Esophagus (tissue), 2 donors: ENCODE data around the gene SLC39A8. TPM values are rescaled to one million over a fixed set of nuclear protein-coding genes. Genes with fewer than 3 reads are reported as not detected.

Source experiments
- H3K27ac ChIP-seq, 2 donors: one replicate each; pipeline ENCODE4 v1.5.1; 2013; ENCODE audit warnings: low read depth in 2 of 2, mild to moderate bottlenecking in 2 of 2, inconsistent platforms in 1 of 2, low read length in 1 of 2, moderate library complexity in 1 of 2
- H3K27me3 ChIP-seq, 2 donors: one replicate each; pipeline ENCODE4 v1.6.1; 2013; ENCODE audit warnings: low read length in 2 of 2, control low read depth in 1 of 2, mild to moderate bottlenecking in 1 of 2; ENCODE audit not compliant: insufficient read depth in 2 of 2, control insufficient read depth in 1 of 2
- H3K36me3 ChIP-seq, 2 donors: one replicate each; pipeline ENCODE4 v1.6.1; 2013; ENCODE audit warnings: low read length in 1 of 2; ENCODE audit not compliant: control insufficient read depth in 2 of 2, insufficient read depth in 2 of 2
- H3K4me1 ChIP-seq, 2 donors: one replicate each; pipeline ENCODE4 v1.6.1; 2013; ENCODE audit warnings: low read length in 1 of 2; ENCODE audit not compliant: control insufficient read depth in 2 of 2, insufficient read depth in 2 of 2
- H3K4me3 ChIP-seq, 2 donors: one replicate each; pipeline ENCODE4 v1.5.1; 2013; ENCODE audit warnings: low read length in 2 of 2, mild to moderate bottlenecking in 2 of 2, low read depth in 1 of 2, moderate library complexity in 1 of 2
- H3K9me3 ChIP-seq, 2 donors: one replicate each; pipeline ENCODE4 v1.6.1; 2013; ENCODE audit warnings: mild to moderate bottlenecking in 2 of 2, low read depth in 1 of 2, low read length in 1 of 2, moderate library complexity in 1 of 2; ENCODE audit not compliant: control insufficient read depth in 2 of 2, insufficient read depth in 1 of 2
- WGBS, 2 donors: extraction: QIAGEN DNeasy Blood & Tissue Kit; methylation state at CpG; one replicate each; pipeline ENCODE4 v1.1.7; 2013; 5-methylcytosine and 5-hydroxymethylcytosine counted together
- polyA plus RNA-seq, 2 donors: library from polyadenylated mRNA; stranded (reverse); fragments of 200-250 nt; gene quantifications; one replicate each; pipeline ENCODE4 v1.2.3, GENCODE V29; 2013
- donor health status: healthy with polysubstance abuse.
- donor health status: Bipolar disorder and iron deficiency.

SLC39A8 gene
- polyA plus RNA-seq, 2 donors, result 0.98 to 1.4 TPM

- 88 to 90% methylated on average over 3 of the region's 3 CpGs for WGBS, 2 donors
- Histone ChIP-seq H3K9me3 (no peaks in the 10 kb centered on the region), H3K27me3 (no peaks in the 10 kb centered on the region), H3K27ac (no peak overlapping the region), H3K4me3 (no peak overlapping the region), H3K4me1 (no peaks in the 10 kb centered on the region), H3K36me3 (no peaks in the 10 kb centered on the region)
These were observed 2.7 kb downstream of the SLC39A8 start for GRCh38 chr4:102342404-102343074.

- H3K4me1 ChIP-seq, result no peaks in the 10 kb centered on the region
- H3K27ac ChIP-seq, result no peak overlapping the region
- no peaks in the 10 kb centered on the region for H3K9me3 ChIP-seq
- H3K27me3 ChIP-seq, result no peaks in the 10 kb centered on the region
- no peak overlapping the region for H3K4me3 ChIP-seq
- H3K36me3 ChIP-seq, result no peaks in the 10 kb centered on the region
These were observed 4.1 kb downstream of the SLC39A8 start for GRCh38 chr4:102341201-102341600.

- no peaks in the 10 kb centered on the region for H3K36me3 ChIP-seq
- no peaks in the 10 kb centered on the region for H3K27me3 ChIP-seq
- H3K27ac ChIP-seq, result no peak overlapping the region
- no peaks in the 10 kb centered on the region for H3K9me3 ChIP-seq
- no peaks in the 10 kb centered on the region for H3K4me1 ChIP-seq
- H3K4me3 ChIP-seq, result no peak overlapping the region
- WGBS, 2 donors, result 73 to 83% methylated on average over 1 of the region's 1 CpG
These were observed 6.3 kb downstream of the SLC39A8 start for GRCh38 chr4:102339018-102339417.

GRCh38 chr4:102338405-102338804, 6.9 kb downstream of the SLC39A8 start:
- WGBS, 2 donors, result 92 to 97% methylated on average over 8 of the region's 8 CpGs
- H3K36me3 ChIP-seq, result no peaks in the 10 kb centered on the region
- H3K4me3 ChIP-seq, result no peak overlapping the region
- H3K4me1 ChIP-seq, result no peaks in the 10 kb centered on the region
- H3K27me3 ChIP-seq, result no peaks in the 10 kb centered on the region
- no peaks in the 10 kb centered on the region for H3K9me3 ChIP-seq
- H3K27ac ChIP-seq, result no peak overlapping the region

- no peaks in the 10 kb centered on the region for H3K4me1 ChIP-seq
- no peaks in the 10 kb centered on the region for H3K9me3 ChIP-seq
- H3K36me3 ChIP-seq, result no peaks in the 10 kb centered on the region
- H3K4me3 ChIP-seq, result no peak overlapping the region
- 94 to 97% methylated on average over 2 of the region's 2 CpGs for WGBS, 2 donors
- H3K27me3 ChIP-seq, result no peaks in the 10 kb centered on the region
- no peak overlapping the region for H3K27ac ChIP-seq
These were observed 9.7 kb downstream of the SLC39A8 start for GRCh38 chr4:102335616-102336015.

GRCh38 chr4:102334624-102335023, 10.7 kb downstream of the SLC39A8 start:
- Histone ChIP-seq H3K4me3 (no peak overlapping the region), H3K27me3 (no peaks in the 10 kb centered on the region), H3K4me1 (no peaks in the 10 kb centered on the region), H3K27ac (no peak overlapping the region), H3K9me3 (no peaks in the 10 kb centered on the region), H3K36me3 (no peaks in the 10 kb centered on the region)
- WGBS, 2 donors, result 93 to 94% methylated on average over 2 of the region's 2 CpGs

GRCh38 chr4:102333787-102334186, 11.5 kb downstream of the SLC39A8 start:
- no peaks in the 10 kb centered on the region for H3K9me3 ChIP-seq
- H3K4me1 ChIP-seq, result no peaks in the 10 kb centered on the region
- H3K27me3 ChIP-seq, result no peaks in the 10 kb centered on the region
- WGBS, 2 donors, result 93 to 95% methylated on average over 3 of the region's 3 CpGs
- no peak overlapping the region for H3K4me3 ChIP-seq
- no peaks in the 10 kb centered on the region for H3K36me3 ChIP-seq
- H3K27ac ChIP-seq, result no peak overlapping the region

- H3K9me3 ChIP-seq, result no peaks in the 10 kb centered on the region
- no peaks in the 10 kb centered on the region for H3K4me1 ChIP-seq
- whole genome bisulfite sequencing, 2 donors, result 82 to 89% methylated on average over 1 of the region's 1 CpG
- no peak overlapping the region for H3K27ac ChIP-seq
- no peaks in the 10 kb centered on the region for H3K36me3 ChIP-seq
- H3K4me3 ChIP-seq, result no peak overlapping the region
- no peaks in the 10 kb centered on the region for H3K27me3 ChIP-seq
These were observed 17.2 kb downstream of the SLC39A8 start for GRCh38 chr4:102328045-102328444.

GRCh38 chr4:102326951-102327350, 18.3 kb downstream of the SLC39A8 start:
- WGBS, 2 donors, result 96 to 99% methylated on average over 3 of the region's 3 CpGs
- Histone ChIP-seq H3K4me3 (no peak overlapping the region), H3K27me3 (no peaks in the 10 kb centered on the region), H3K4me1 (no peaks in the 10 kb centered on the region), H3K27ac (no peak overlapping the region), H3K36me3 (no peaks in the 10 kb centered on the region), H3K9me3 (no peaks in the 10 kb centered on the region)

- no peak overlapping the region for H3K27ac ChIP-seq
- H3K4me1 ChIP-seq, result no peaks in the 10 kb centered on the region
- H3K4me3 ChIP-seq, result no peak overlapping the region
- no peaks in the 10 kb centered on the region for H3K9me3 ChIP-seq
- H3K36me3 ChIP-seq, result no peaks in the 10 kb centered on the region
- H3K27me3 ChIP-seq, result no peaks in the 10 kb centered on the region
- 61 to 63% methylated on average over 3 of the region's 3 CpGs for WGBS, 2 donors
These were observed 20.6 kb downstream of the SLC39A8 start for GRCh38 chr4:102324730-102325129.
